Smooth muscle cell of the coronary artery (primary cell): ENCODE data around the gene CD164. TPM values are rescaled to one million over a fixed set of nuclear protein-coding genes. Genes with fewer than 3 reads are reported as not detected.

Source experiments
- total RNA-seq: library from RNA; depleted of rRNA; stranded (reverse); fragments of >200 nt; gene quantifications from 2 replicates; pipeline ENCODE4 v1.2.3, GENCODE V29; 2014; ENCODE audit warnings: low replicate concordance

The CD164 gene
- total RNA-seq = 123 and 185 TPM in 2 replicates

GRCh38 chr6:109381747-109382575 is at the start of gene CD164:
CD164 (minus strand) TSS chr6:109382467; CDS start chr6:109382378, 89 bp downstream.

Other genes with a start within 250 kb of the CD164 start
- 2.1 and 2.2 TPM in 2 replicates for gene PPIL6, start 58.2 kb upstream of the CD164 start, total RNA-seq
- 12.6 and 14.4 TPM in 2 replicates for gene SMPD2, start 58.3 kb upstream of the CD164 start, total RNA-seq
- gene MICAL1, start 73.3 kb upstream of the CD164 start, total RNA-seq = 28.9 and 67.8 TPM in 2 replicates
- gene ZBTB24, start 100.8 kb upstream of the CD164 start, total RNA-seq = 3.4 and 6.0 TPM in 2 replicates